Colonic mucosa (tissue), 4 donors: ENCODE data around the gene RAP1GDS1. TPM values are rescaled to one million over a fixed set of nuclear protein-coding genes. Genes with fewer than 3 reads are reported as not detected.
"Not testable (repeated sequence)": the region's sequence is repeated elsewhere in the genome, so short reads cannot be mapped to it uniquely, and the experiment has no call there.

Experiments
- DNase-seq: peaks from one replicate; pipeline ENCODE4 v3.0.0-alpha.2; 2020
- H3K27ac ChIP-seq: fragments of 200-600 bp; one replicate; pipeline ENCODE4 v1.8.0; 2021
- H3K27me3 ChIP-seq: fragments of 200-600 bp; one replicate; pipeline ENCODE4 v1.8.0; 2021
- H3K36me3 ChIP-seq: fragments of 200-600 bp; one replicate; pipeline ENCODE4 v1.8.0; 2021
- H3K4me1 ChIP-seq: fragments of 200-600 bp; one replicate; pipeline ENCODE4 v1.8.0; 2021; ENCODE audit warnings: mild to moderate bottlenecking
- H3K4me3 ChIP-seq: fragments of 200-600 bp; one replicate; pipeline ENCODE4 v1.8.0; 2021
- H3K9ac ChIP-seq, 2 donors: one replicate each; pipeline ENCODE4 v1.7.0; 2013; ENCODE audit warnings: control low read depth in 2 of 2, low read depth in 2 of 2, low read length in 2 of 2
- H3K9me3 ChIP-seq: fragments of 200-600 bp; one replicate; pipeline ENCODE4 v1.8.0; 2021
- CTCF ChIP-seq: fragments of 200-600 bp; IDR thresholded peaks from one replicate; pipeline ENCODE4 v1.8.0; 2022; ENCODE audit warnings: antibody characterized with exemption, mild to moderate bottlenecking
- intact Hi-C: fragments of 100-400 bp; cut with DNase I; formaldehyde crosslinking; loops from one replicate; pipeline ENCODE4 v1.14.1; 2022
- total RNA-seq, 2 donors: library from RNA; stranded (reverse); fragmentation: NEBNext Ultra II Directional in 1 of 2; extraction: Animal tissue kit (Norgen Biotek cat#: 25700) in 1 of 2; gene quantifications; one replicate each; pipeline ENCODE4 v1.2.1, GENCODE V29; 2021
- donor health status: healthy.
- donor health status: DM: no; HTN: no; CAD: no.
- donor health status: DM: no; HTN: no; CAD: no.

Gene RAP1GDS1
- total RNA-seq, 2 donors from 2014 or later, result 38.4 to 42.3 TPM

- intact Hi-C loops, result no loop called here
These were observed 14.0 kb downstream of the RAP1GDS1 start for GRCh38 chr4:98275145-98275544.

GRCh38 chr4:98283219-98284189 is 22.3 kb downstream of the RAP1GDS1 start:
- Histone ChIP-seq H3K9me3 (no peaks in the 10 kb centered on the region), H3K9ac (no peak overlapping the region), H3K4me1 (no peaks in the 10 kb centered on the region), H3K27ac (no peak overlapping the region), H3K4me3 (no peak overlapping the region), H3K36me3 (no peaks in the 10 kb centered on the region), H3K27me3 (no peaks in the 10 kb centered on the region)
- TF ChIP-seq CTCF, result no peak
- intact Hi-C loops, result no loop called here
- DNase-seq, result no peak

More at GRCh38 chr4:98275145-98275544, 14.0 kb downstream of the RAP1GDS1 start:
- no peak for TF ChIP-seq CTCF
- Histone ChIP-seq H3K9ac (no peak overlapping the region), H3K9me3 (no peaks in the 10 kb centered on the region), H3K27ac (no peak overlapping the region), H3K4me3 (no peak overlapping the region), H3K4me1 (no peaks in the 10 kb centered on the region), H3K27me3 (no peaks in the 10 kb centered on the region), H3K36me3 (no peaks in the 10 kb centered on the region)
- DNase-seq, result no peak

GRCh38 chr4:98284640-98285046 is 23.5 kb downstream of the RAP1GDS1 start:
- H3K9ac ChIP-seq, result no peak overlapping the region
- no peak overlapping the region for H3K27ac ChIP-seq
- no peak overlapping the region for H3K4me3 ChIP-seq
- intact Hi-C loops, result no loop called here
- TF ChIP-seq CTCF, result no peak
- H3K4me1 ChIP-seq, result no peaks in the 10 kb centered on the region
- H3K27me3 ChIP-seq, result no peaks in the 10 kb centered on the region
- H3K36me3 ChIP-seq, result no peaks in the 10 kb centered on the region
- DNase-seq, result no peak
- H3K9me3 ChIP-seq, result no peaks in the 10 kb centered on the region

- no peaks in the 10 kb centered on the region for H3K36me3 ChIP-seq
- intact Hi-C loops, result no loop called here
- no peak for TF ChIP-seq CTCF
- H3K27me3 ChIP-seq, result no peaks in the 10 kb centered on the region
- H3K27ac ChIP-seq, result no peak overlapping the region
- no peak for DNase-seq
- H3K9ac ChIP-seq, result no peak overlapping the region
- H3K9me3 ChIP-seq, result no peaks in the 10 kb centered on the region
- H3K4me1 ChIP-seq, result no peaks in the 10 kb centered on the region
- no peak overlapping the region for H3K4me3 ChIP-seq
These were observed 24.5 kb downstream of the RAP1GDS1 start for GRCh38 chr4:98285676-98286075.

- no peaks in the 10 kb centered on the region for H3K36me3 ChIP-seq
- no peak for TF ChIP-seq CTCF
- no peaks in the 10 kb centered on the region for H3K9me3 ChIP-seq
- intact Hi-C loops, result no loop called here
- H3K4me1 ChIP-seq, result no peaks in the 10 kb centered on the region
- no peak overlapping the region for H3K27ac ChIP-seq
- H3K4me3 ChIP-seq, result no peak overlapping the region
- H3K9ac ChIP-seq, result no peak overlapping the region
- no peaks in the 10 kb centered on the region for H3K27me3 ChIP-seq
- no peak for DNase-seq
These were observed 26.1 kb downstream of the RAP1GDS1 start for GRCh38 chr4:98287328-98287727.

- DNase-seq, H3K27ac ChIP-seq, intact Hi-C loops, H3K4me1 ChIP-seq, H3K27me3 ChIP-seq, H3K36me3 ChIP-seq, H3K4me3 ChIP-seq, H3K9ac ChIP-seq, H3K9me3 ChIP-seq: not testable (repeated sequence)
These were observed 27.5 kb downstream of the RAP1GDS1 start for GRCh38 chr4:98288671-98289070.
